Endothelial cell of umbilical vein (primary cell): Measurements from ENCODE around the gene AP4M1. TPM values are rescaled to one million over a fixed set of nuclear protein-coding genes. Genes with fewer than 3 reads are reported as not detected.

Source experiments
- BruUV-seq: library from RNA; stranded (reverse); fragments of 400-500 nt; replicated peaks from 2 replicates; lab custom pipeline; 2021; lab: Mats Ljungman, UMichigan
- CTCF ChIA-PET: fragments of 300-600, 350-600 bp; sonication (Branson Sonifier 250); formaldehyde crosslinking; loops from one replicate; lab custom pipeline; 2021; ENCODE audit warnings: antibody characterized with exemption, inconsistent platforms; lab: Charles Lee
- POLR2A ChIA-PET: fragments of 300-600, 350-600 bp; sonication (Branson Sonifier 250); formaldehyde crosslinking; loops from one replicate; lab custom pipeline; 2021; ENCODE audit warnings: antibody characterized with exemption, inconsistent platforms; lab: Charles Lee
- DNase-seq: peaks from one replicate; pipeline ENCODE4 v3.0.0-alpha.2; 2011; ENCODE audit warnings: low read depth, low spot score
- FAIRE-seq: peaks from 2 replicates; lab custom pipeline; 2011; peaks lifted over from hg19 to GRCh38; lab: Jason Lieb, UNC
- H2AFZ ChIP-seq: 2 replicates; pipeline ENCODE4 v1.6.0; 2012; ENCODE audit warnings: low read depth, low read length, control low read depth, inconsistent platforms
- H3K27ac ChIP-seq: 2 replicates; pipeline ENCODE4 v1.5.1; 2011; ENCODE audit warnings: low read depth, mild to moderate bottlenecking, control low read depth, low read length, moderate library complexity; ENCODE audit not compliant: insufficient read depth
- H3K27me3 ChIP-seq, 2 experiments: 2 replicates each; pipeline versions ENCODE4 v1.6.0 to v1.6.1; 2011; ENCODE audit warnings: low read length in 2 of 2, mixed read lengths in 1 of 2; ENCODE audit not compliant: control insufficient read depth in 2 of 2, insufficient read depth in 2 of 2
- H3K36me3 ChIP-seq, 2 experiments: 2 replicates in 1 of 2; 3 replicates in 1 of 2; pipeline ENCODE4 v1.5.1; 2011; ENCODE audit warnings: low read length in 2 of 2, mild to moderate bottlenecking in 1 of 2, moderate library complexity in 1 of 2; ENCODE audit not compliant: control insufficient read depth in 2 of 2, insufficient read depth in 2 of 2; ENCODE audit errors: extremely low read depth in 1 of 2
- H3K4me1 ChIP-seq: 3 replicates; pipeline ENCODE4 v1.5.1; 2011; ENCODE audit warnings: mild to moderate bottlenecking, low read length; ENCODE audit not compliant: control insufficient read depth, insufficient read depth; ENCODE audit errors: extremely low read depth
- H3K4me2 ChIP-seq: 2 replicates; pipeline ENCODE4 v1.6.1; 2011; ENCODE audit warnings: low read length, control low read depth, mixed read lengths; ENCODE audit not compliant: insufficient read depth
- H3K4me3 ChIP-seq, 3 experiments: fragments of 200-600 bp in 1 of 3; sonication (generic), shearing (Covaris generic) in 1 of 3; replicated peaks in 1 of 3; 2 replicates each; pipeline ENCODE4 v1.5.1; 2011 to 2016; ENCODE audit warnings: control low read depth in 3 of 3, low read length in 3 of 3, mild to moderate bottlenecking in 2 of 3, inconsistent platforms in 1 of 3, low read depth in 1 of 3, moderate library complexity in 1 of 3; ENCODE audit not compliant: insufficient read depth in 1 of 3
- H3K79me2 ChIP-seq: 2 replicates; pipeline ENCODE4 v1.6.0; 2012; ENCODE audit warnings: low read length, inconsistent platforms; ENCODE audit not compliant: control insufficient read depth, insufficient read depth
- H3K9ac ChIP-seq: replicated peaks from 2 replicates; pipeline ENCODE3; 2011; ENCODE audit warnings: low read length, control low read depth; ENCODE audit not compliant: insufficient read depth; ENCODE audit errors: extremely low read depth
- H3K9me1 ChIP-seq: replicated peaks from 3 replicates; pipeline ENCODE4 v1.6.0; 2011; ENCODE audit warnings: mild to moderate bottlenecking, low read length; ENCODE audit not compliant: control insufficient read depth, insufficient read depth; ENCODE audit errors: extremely low read depth
- H3K9me3 ChIP-seq: replicated peaks from 2 replicates; pipeline ENCODE4 v1.5.1; 2012; ENCODE audit warnings: low read length, inconsistent platforms; ENCODE audit not compliant: control insufficient read depth, insufficient read depth
- H4K20me1 ChIP-seq: replicated peaks from 2 replicates; pipeline ENCODE3; 2011; ENCODE audit warnings: mild to moderate bottlenecking, low read length; ENCODE audit not compliant: control insufficient read depth, insufficient read depth; ENCODE audit errors: extremely low read depth
- CTCF ChIP-seq, 2 donors: IDR thresholded peaks; 1 replicate in 1 of 2; 2 replicates in 1 of 2; pipeline ENCODE4 v1.5.1; 2011; ENCODE audit warnings: low read length in 2 of 2, mild to moderate bottlenecking in 2 of 2, moderate library complexity in 2 of 2, control low read depth in 1 of 2, inconsistent platforms in 1 of 2, low read depth in 1 of 2; ENCODE audit not compliant: insufficient read depth in 1 of 2; ENCODE audit errors: extremely low read depth in 1 of 2
- POLR2A ChIP-seq: IDR thresholded peaks from 2 replicates; pipeline ENCODE4 v1.6.1; 2012; ENCODE audit warnings: low read depth, mild to moderate bottlenecking, control low read depth, low read length
- POLR2AphosphoS5 ChIP-seq: IDR thresholded peaks from 2 replicates; pipeline ENCODE4 v1.6.1; 2012; ENCODE audit warnings: low read depth, mild to moderate bottlenecking, control low read depth, low read length, moderate library complexity; ENCODE audit not compliant: insufficient read depth
- dilution Hi-C: fragments of 300-500 bp; cut with MboI; formaldehyde crosslinking; loops from one replicate; pipeline ENCODE4 v1.15.0; 2019; ENCODE audit warnings: low sequenced_read_pairs; ENCODE audit not compliant: extremely low pct_ligation_motif_present
- intact Hi-C: fragments of 100-400 bp; cut with micrococcal nuclease; formaldehyde crosslinking; loops from one replicate; pipeline ENCODE4 v1.10.0; 2022
- polyA plus RNA-seq, 4 experiments: library from polyadenylated mRNA; depleted of rRNA in 3 of 4; stranded (reverse) in 3 of 4; unstranded in 1 of 4; fragments of >200 nt; gene quantifications; 2 replicates each; pipeline versions ENCODE4 v1.2.1 to v1.2.3, GENCODE V29; 2011 to 2012; ENCODE audit warnings: missing spikeins in 1 of 4
- total RNA-seq: library from RNA; stranded (reverse); gene quantifications from 2 replicates; pipeline ENCODE4 v1.2.3, GENCODE V29; 2021

AP4M1 gene
- total and polyA plus RNA-seq, 2 donors (not counting 3 experiments of a cell fraction or from before 2014, with no cell fraction given) = 20.5 to 27.4 TPM

GRCh38 chr7:100119072-100119969 is 17.9 kb downstream of the AP4M1 start, which contains the start of the genes CNPY4 and TAF6:
Gene CNPY4, plus strand, starts transcription at chr7:100119634. Its CDS starts 111 bp downstream, at chr7:100119745.
Gene TAF6, minus strand, starts transcription at chr7:100119358. Its CDS starts 5,149 bp downstream, at chr7:100114209.
- ChIA-PET POLR2A (no interaction called here), CTCF (interaction anchor here (1.0 to 1.6 kb wide), 2 partner anchors 18 to 126 kb away, joined by 3 read pairs; partner anchors contain the start of genes AP4M1 and MCM7)
- Histone ChIP-seq H3K9me1 (no peaks in the 10 kb centered on the region), H4K20me1 (no peaks in the 10 kb centered on the region), H3K4me3 (peak within 1 kb of the TSS; percentile 70 to 89 (median 77)), H2AFZ (peak within 1 kb of the TSS; percentile 76), H3K4me1 (peaks cover 11% of the 10 kb centered on the region), H3K36me3 (no peaks in the 10 kb centered on the region), H3K27ac (peak within 1 kb of the TSS; percentile 83), H3K9me3 (no peaks in the 10 kb centered on the region), H3K9ac (peak within 1 kb of the TSS; percentile 76), H3K79me2 (peaks cover 10% of the 10 kb centered on the region), H3K27me3 (no peaks in the 10 kb centered on the region), H3K4me2 (peak within 1 kb of the TSS; percentile 67)
- DNase-seq (peak; percentile 96), FAIRE-seq (peak; percentile 98)
- no TSS peak for BruUV-seq
- dilution Hi-C loops = no loop called here
- TF ChIP-seq POLR2A (peak; percentile 86), CTCF (IDR thresholded peaks at IDR 0.05; ENCODE audit: extremely low read depth in 1 of 2, insufficient read depth in 1 of 2, low read depth in 1 of 2, low read length in 2 of 2) (no peak), POLR2AphosphoS5 (peak; percentile 74)
- intact Hi-C loops = loop anchor here (1.0 kb wide), 2 partner anchors 18 to 29 kb away; partner anchors contain the start of genes AP4M1, LAMTOR4 and MCM7
